HG03103 (cell line): ENCODE data around the gene MYZAP.

Experiments
- ATAC-seq: cut with Tn5 transposase; IDR thresholded peaks from one replicate; pipeline ENCODE4 v1.9.1; 2021; ENCODE audit warnings: low read depth; ENCODE audit not compliant: unreplicated experiment

Gene MYZAP

GRCh38 chr15:57562196-57562769 is 29.4 kb upstream of the MYZAP start:
- ATAC-seq, result no peak

DNA sequence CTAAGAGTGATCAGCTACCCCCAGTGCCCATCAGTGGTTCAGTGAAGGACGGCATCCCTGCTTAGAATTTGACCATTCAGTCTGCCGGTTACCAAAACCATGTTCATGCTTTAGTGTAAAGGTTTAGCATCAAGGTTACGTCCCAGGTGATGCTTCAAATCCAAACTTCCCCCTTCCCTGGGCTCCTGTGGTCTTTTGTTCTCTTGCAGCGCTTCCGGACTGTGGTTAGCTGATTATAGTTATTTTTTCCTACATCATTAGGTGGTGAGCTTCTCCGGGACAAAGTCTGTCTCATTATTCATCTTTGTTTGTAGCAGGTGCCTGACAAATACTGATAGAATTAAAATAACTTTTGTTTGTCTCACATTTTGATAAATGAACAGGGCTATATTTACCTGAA is 28.3 kb upstream of the MYZAP start:
- ATAC-seq, result no peak

- ATAC-seq, result no peak
Observed at GRCh38 chr15:57565311-57565710, 26.4 kb upstream of the MYZAP start.

DNA sequence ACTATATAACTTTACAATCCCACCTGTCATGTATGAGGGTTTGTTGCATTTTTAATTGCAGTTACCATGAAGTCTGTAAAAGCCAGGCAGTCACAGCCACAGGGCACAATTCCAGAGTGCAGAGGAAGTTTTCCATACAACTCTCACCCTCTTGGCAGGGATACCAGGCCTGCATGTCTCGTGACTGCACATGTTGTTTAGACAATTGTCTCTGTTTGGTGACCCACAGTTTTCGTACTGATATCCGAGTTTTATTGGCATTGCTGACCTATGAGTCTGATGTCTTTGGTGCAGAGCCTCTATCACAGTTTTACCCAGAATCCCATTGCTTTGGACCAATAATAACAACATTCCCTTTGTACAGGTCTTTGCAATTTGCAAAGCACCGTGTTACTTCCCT is 24.9 kb upstream of the MYZAP start:
- ATAC-seq, result no peak

GRCh38 chr15:57567891-57568290 is 23.8 kb upstream of the MYZAP start:
- no peak for ATAC-seq

DNA sequence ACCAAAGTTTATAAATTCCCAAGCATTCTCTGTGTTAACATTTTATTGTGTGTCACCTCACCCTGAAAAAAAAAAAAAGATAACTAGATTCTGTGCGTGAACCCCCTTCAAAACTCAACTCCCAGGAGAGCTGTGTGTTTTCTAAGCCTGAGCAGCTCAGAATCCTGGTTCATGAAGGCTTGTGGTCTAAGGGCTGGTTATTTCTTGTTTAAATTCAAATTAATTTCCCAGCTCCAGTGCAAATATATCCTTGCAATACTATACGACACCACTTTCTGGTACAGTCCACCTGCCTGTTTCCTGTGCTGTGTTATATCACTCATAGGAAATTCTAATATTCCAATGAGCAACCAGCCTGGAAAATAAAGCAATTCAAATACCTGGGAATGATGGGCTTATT is 23.4 kb upstream of the MYZAP start:
- no peak for ATAC-seq

GRCh38 chr15:57570340-57570739 is 21.4 kb upstream of the MYZAP start:
- no peak for ATAC-seq

- ATAC-seq, result no peak
Observed at GRCh38 chr15:57570994-57571393, 20.7 kb upstream of the MYZAP start.

- ATAC-seq, result no peak
Observed at GRCh38 chr15:57571725-57572124, 20.0 kb upstream of the MYZAP start.

GRCh38 chr15:57572468-57572867 is 19.2 kb upstream of the MYZAP start:
- ATAC-seq, result no peak

- no peak for ATAC-seq
Observed at GRCh38 chr15:57573151-57573550, 18.6 kb upstream of the MYZAP start.

DNA sequence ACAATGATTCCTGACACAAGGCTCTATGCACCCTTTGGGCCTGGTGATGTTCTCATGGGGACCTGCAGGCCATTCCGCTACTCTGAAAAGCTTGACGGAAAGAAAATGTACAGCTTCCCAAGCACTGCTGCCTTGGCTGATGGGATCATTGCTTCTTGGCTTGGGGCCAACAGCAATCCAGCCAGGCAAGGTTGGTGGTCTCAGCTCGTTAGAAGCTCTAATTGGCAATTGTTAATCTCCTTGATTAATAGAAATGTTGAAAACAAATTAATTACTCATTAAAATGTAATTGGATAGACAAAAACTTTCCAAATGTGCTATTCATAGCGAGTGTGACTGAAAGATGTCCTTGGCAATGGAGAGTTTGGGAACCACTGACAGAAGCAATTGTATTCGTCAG is 16.3 kb upstream of the MYZAP start:
- ATAC-seq, result no peak

- no peak for ATAC-seq
Observed at GRCh38 chr15:57578288-57578900, 13.3 kb upstream of the MYZAP start.

DNA sequence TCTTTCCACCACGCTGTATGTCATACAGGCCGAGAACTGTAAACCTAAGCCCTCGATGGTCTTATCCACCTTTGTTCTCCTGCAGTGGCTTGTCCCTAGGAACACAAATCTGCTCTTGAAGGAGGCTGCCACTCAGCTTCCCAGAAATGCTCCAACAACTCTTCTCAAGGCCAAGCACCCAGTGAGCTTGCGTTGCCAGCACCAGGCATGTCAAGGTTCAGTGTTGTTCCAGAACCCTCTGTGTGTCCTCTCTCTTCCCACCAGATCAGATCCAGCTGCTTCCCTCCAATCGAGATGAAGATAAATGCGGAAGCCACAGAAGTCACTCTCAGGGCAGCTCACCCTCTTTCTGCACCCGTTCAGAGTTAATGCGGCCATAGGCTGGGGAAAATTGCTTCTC is 11.3 kb upstream of the MYZAP start:
- no peak for ATAC-seq

DNA sequence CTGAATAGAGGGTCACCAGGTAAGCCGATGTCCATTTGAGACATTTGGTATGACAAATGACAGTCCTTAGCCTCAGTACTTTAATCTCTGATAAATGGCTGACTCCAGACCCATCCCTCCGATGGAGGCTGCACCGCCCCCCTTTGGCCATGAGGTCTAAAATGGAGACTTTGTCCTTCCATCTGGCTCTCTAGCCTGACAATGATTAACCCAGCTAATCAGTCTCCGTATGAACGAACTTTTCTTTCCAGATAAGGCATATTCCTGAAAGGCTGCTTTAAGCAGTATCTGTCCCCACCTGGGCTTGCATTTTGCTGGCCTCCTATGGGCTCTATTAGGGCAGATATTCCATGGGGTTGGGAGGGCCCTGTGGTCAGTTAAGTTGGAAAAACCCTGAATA is 10.8 kb upstream of the MYZAP start:
- ATAC-seq, result no peak

DNA sequence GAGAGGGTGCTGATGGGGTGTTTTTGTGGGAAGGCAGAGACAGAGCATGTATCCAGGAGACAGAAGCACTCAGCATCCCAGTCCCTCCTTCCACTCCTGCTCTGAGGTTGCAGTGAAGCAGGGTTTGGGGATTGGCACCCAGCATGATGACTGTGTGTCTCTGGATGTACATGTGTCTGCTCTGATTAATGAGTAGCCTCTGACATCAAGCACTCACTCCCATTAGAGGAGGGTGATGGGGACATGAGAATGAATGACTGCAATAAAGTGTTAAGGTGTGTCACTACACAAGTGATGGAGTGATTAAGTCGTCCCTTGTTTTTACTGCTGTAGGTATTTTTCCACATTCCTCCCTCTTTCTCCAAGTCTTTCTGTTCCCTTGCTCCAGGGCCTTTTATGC is 9.6 kb upstream of the MYZAP start:
- ATAC-seq, result no peak

GRCh38 chr15:57583282-57583681 is 8.4 kb upstream of the MYZAP start:
- no peak for ATAC-seq

DNA sequence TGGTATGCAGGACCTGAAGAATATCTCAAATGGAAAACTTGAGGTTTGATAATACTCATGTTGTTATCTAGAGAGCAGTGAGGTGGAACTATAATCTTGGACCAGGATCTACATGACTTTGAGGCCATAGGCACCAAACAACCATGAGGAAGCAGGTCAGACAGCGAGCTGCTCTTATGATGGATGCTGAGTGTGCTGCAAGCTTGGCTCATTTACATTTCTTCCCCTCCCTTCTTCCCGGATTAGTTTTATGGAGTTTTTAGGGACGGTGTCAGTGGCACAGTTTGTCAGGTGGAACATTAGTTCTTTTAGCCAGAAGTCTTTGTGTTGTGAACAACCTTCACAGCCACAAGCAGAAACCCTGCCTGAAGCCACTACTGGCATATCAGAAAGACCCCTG is 8.0 kb upstream of the MYZAP start:
- ATAC-seq, result no peak

DNA sequence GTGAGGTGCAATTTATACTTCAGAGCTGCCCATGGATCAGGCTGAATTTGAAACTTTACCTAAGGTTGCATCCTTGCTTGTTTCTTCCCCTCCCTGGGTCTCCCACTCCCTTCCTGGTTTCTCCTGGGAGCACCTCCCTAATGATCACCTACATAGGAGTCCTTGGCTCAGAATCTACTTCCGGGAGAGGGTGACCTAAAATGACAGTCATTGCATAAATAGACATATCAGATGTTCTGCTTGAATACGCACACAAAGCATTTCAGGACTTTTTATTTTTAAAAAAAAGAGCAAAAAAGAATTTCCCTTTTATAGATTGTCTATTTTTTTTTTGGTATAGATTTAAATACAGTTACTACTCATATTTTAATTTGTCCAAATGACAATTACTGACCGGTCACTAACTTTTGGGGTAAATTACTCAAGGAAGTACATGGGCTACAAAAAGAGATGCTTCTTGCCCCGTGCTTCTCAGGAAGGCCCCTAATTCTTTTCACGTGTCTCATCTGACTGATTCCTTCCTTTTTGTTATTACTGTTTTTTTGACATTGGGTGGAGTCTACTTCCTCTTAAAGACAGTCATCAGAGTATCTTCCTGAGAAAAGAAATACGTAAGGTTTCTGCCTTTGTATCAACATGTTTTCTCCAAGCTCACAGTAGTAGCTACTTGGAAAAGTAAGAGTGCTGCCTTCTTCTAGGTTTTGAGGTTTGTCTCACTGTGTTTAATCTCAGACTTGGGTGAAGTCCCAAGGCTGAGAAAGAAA is 4.9 kb upstream of the MYZAP start:
- no peak for ATAC-seq

DNA sequence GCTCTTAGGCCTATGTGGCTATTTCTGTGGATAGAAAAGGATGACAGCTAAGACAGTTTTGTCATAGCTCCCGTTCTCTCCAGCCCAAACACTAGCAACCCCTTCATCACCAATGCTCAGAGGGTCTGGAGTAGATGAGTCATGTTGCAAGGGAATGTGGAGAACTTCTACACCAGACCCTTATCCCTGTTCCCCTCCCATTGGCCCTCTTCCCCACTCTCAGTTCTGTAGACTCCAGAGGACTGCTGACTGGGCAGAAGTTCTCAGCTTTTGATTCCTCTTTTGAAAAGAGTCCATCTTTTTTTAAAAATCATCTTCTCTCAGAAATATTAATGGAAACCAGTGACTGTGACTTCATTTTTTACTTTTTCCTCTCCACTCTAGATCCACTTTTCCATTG is 2.4 kb upstream of the MYZAP start:
- no peak for ATAC-seq

- no peak for ATAC-seq
Observed at GRCh38 chr15:57589754-57590153, 1.9 kb upstream of the MYZAP start.

GRCh38 chr15:57591237-57591821 is 375 bp upstream of the MYZAP start:
- ATAC-seq, result no peak
